DND-41 (cell line): ENCODE measurements around the gene PTK6.

ENCODE experiments used
- ATAC-seq: fragments of 200-7000 bp; cut with Tn5 transposase; 3 replicates; pipeline ENCODE4 v1.9.1; 2021; ENCODE audit warnings: low read depth; ENCODE audit not compliant: insufficient read depth
- DNase-seq: peaks from one replicate; pipeline ENCODE4 v3.0.0-alpha.2; 2020
- H2AFZ ChIP-seq: 2 replicates; pipeline ENCODE4 v1.6.0; 2012; ENCODE audit warnings: low read depth, low read length
- H3K27ac ChIP-seq: 2 replicates; pipeline ENCODE4 v1.5.1; 2012; ENCODE audit warnings: low read length, inconsistent platforms
- H3K27me3 ChIP-seq: fragments of 200-600 bp; sonication (generic); 2 replicates; pipeline ENCODE4 v1.6.0; 2012; ENCODE audit warnings: low read length, mild to moderate bottlenecking, inconsistent platforms; ENCODE audit not compliant: insufficient read depth, poor library complexity
- H3K36me3 ChIP-seq: 2 replicates; pipeline ENCODE4 v1.5.1; 2012; ENCODE audit warnings: low read length, inconsistent platforms; ENCODE audit not compliant: insufficient read depth
- H3K4me1 ChIP-seq: 2 replicates; pipeline ENCODE4 v1.5.1; 2012; ENCODE audit warnings: mild to moderate bottlenecking, low read length; ENCODE audit not compliant: insufficient read depth
- H3K4me2 ChIP-seq: 2 replicates; pipeline ENCODE4 v1.6.0; 2012; ENCODE audit warnings: mild to moderate bottlenecking, moderate library complexity, low read length, inconsistent platforms; ENCODE audit not compliant: insufficient read depth
- H3K4me3 ChIP-seq, 2 experiments: fragments of 200-600 bp in 1 of 2; shearing (Covaris generic) in 1 of 2; 2 replicates each; pipeline ENCODE4 v1.5.1; 2012 to 2016; ENCODE audit warnings: inconsistent platforms in 2 of 2, low read length in 2 of 2, mild to moderate bottlenecking in 2 of 2, low read depth in 1 of 2, moderate library complexity in 1 of 2
- H3K79me2 ChIP-seq: 2 replicates; pipeline ENCODE4 v1.6.0; 2012; ENCODE audit warnings: low read length, inconsistent platforms; ENCODE audit not compliant: insufficient read depth
- H3K9ac ChIP-seq: 2 replicates; pipeline ENCODE4 v1.6.0; 2012; ENCODE audit warnings: low read depth, mild to moderate bottlenecking, inconsistent platforms, low read length, moderate library complexity
- H3K9me3 ChIP-seq: 2 replicates; pipeline ENCODE4 v1.5.1; 2012; ENCODE audit warnings: low read length, moderate library complexity, mild to moderate bottlenecking, inconsistent platforms; ENCODE audit not compliant: insufficient read depth, severe bottlenecking
- H4K20me1 ChIP-seq: 2 replicates; pipeline ENCODE4 v1.6.0; 2012; ENCODE audit warnings: low read length; ENCODE audit not compliant: insufficient read depth
- CTCF ChIP-seq: IDR thresholded peaks from 2 replicates; pipeline ENCODE4 v1.5.1; 2012; ENCODE audit warnings: borderline replicate concordance, low read length, moderate library complexity, mild to moderate bottlenecking; ENCODE audit not compliant: poor library complexity, severe bottlenecking; ENCODE audit errors: extremely low read depth
- EZH2 ChIP-seq: IDR thresholded peaks from 3 replicates; pipeline ENCODE4 v1.6.1; 2012; ENCODE audit warnings: borderline replicate concordance, low read depth, mild to moderate bottlenecking, moderate library complexity, low read length, inconsistent platforms; ENCODE audit not compliant: severe bottlenecking

The PTK6 gene

GRCh38 chr20:63478346-63479302 is 58.6 kb downstream of the PTK6 start:
- no peak for TF ChIP-seq EZH2
- TF ChIP-seq CTCF = no peak
- H3K4me3 ChIP-seq = no peak overlapping the region
- ATAC-seq (no peak), DNase-seq (no peak)
- H3K27ac ChIP-seq = no peak overlapping the region
- H3K79me2 ChIP-seq = no peaks in the 10 kb centered on the region
- no peak overlapping the region for H2AFZ ChIP-seq
- peaks cover 16% of the 10 kb centered on the region; the same call in 1 of the 2 replicates for H4K20me1 ChIP-seq
- H3K27me3 ChIP-seq = peaks cover 3% of the 10 kb centered on the region
- no peaks in the 10 kb centered on the region for H3K36me3 ChIP-seq
- H3K4me2 ChIP-seq = no peak overlapping the region
- H3K9ac ChIP-seq = no peak overlapping the region
- no peaks in the 10 kb centered on the region for H3K9me3 ChIP-seq
- no peaks in the 10 kb centered on the region for H3K4me1 ChIP-seq
